Measurements from ENCODE around the gene SCTR. TPM values are rescaled to one million over a fixed set of nuclear protein-coding genes. Genes with fewer than 3 reads are reported as not detected.

Gene SCTR
- total RNA-seq, 4 donors from 2014 or later: not detected

DNA sequence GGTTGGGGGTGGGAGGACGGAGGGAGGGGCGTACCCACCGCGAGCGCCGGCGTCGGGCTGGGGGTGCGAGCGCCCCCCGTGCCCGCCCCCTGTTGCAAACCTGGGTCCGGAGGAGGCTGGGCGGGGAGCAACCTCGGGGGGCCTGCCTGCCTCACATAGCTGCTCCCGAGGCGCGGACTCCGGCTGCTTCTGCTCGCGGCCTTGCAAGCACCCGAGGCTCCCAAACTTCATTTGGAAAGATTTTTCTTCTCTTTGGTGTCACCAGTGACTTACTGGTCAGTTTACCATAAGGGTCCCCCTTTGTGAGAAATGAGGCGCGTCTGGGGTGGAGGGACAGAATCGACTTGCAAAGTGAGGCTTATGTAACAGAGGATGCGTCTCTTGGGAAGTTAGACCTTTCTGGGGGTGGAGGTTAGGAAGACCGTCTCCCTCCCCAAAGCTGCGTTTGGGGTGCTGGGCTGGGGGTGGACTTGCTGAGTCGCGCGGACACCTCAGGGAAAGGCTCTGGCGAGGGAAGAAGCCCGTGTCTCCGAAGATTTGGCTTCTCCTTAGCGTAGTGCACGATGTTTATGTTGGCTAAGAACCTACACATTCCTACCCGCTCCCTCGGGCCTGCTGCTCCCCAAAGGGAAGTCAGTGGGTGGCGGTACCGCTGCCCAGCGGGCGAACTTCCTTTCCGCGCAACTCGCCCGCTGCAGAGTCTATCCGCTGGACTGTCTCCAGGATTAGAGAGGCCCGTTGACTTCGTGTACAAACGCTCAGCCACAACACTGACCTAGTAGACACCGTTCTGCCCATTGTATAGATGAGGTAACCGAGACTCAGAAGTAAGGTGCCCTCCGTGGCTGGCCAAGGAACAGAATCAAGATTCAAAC lies 92.1 kb downstream of the SCTR start:
- 0 to 22% methylated on average over 7 to 8 of the region's 53 CpGs for WGBS, 2 donors
- TF ChIP-seq, protein P1, sequence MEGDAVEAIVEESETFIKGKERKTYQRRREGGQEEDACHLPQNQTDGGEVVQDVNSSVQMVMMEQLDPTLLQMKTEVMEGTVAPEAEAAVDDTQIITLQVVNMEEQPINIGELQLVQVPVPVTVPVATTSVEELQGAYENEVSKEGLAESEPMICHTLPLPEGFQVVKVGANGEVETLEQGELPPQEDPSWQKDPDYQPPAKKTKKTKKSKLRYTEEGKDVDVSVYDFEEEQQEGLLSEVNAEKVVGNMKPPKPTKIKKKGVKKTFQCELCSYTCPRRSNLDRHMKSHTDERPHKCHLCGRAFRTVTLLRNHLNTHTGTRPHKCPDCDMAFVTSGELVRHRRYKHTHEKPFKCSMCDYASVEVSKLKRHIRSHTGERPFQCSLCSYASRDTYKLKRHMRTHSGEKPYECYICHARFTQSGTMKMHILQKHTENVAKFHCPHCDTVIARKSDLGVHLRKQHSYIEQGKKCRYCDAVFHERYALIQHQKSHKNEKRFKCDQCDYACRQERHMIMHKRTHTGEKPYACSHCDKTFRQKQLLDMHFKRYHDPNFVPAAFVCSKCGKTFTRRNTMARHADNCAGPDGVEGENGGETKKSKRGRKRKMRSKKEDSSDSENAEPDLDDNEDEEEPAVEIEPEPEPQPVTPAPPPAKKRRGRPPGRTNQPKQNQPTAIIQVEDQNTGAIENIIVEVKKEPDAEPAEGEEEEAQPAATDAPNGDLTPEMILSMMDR (IDR thresholded peaks at IDR 0.05): no peak
- TF ChIP-seq POLR2A (IDR thresholded peaks at IDR 0.05): no peak
- Histone ChIP-seq H3K36me3 (no peaks in the 10 kb centered on the region), H3K27me3 (peaks cover 0 to 20% (median 0%) of the 10 kb centered on the region in 4 donors), H3K27ac (peak overlapping the region; percentile 59 to 73 (median 70)), H3K4me1 (peaks cover 21 to 78% (median 26%) of the 10 kb centered on the region in 3 donors), H3K4me3 (peak overlapping the region; percentile 46 to 82 (median 56)), H3K9me3 (no peaks in the 10 kb centered on the region)
- intact Hi-C loops (cut with DNase I): no loop called here
- no peak for DNase-seq

DNA sequence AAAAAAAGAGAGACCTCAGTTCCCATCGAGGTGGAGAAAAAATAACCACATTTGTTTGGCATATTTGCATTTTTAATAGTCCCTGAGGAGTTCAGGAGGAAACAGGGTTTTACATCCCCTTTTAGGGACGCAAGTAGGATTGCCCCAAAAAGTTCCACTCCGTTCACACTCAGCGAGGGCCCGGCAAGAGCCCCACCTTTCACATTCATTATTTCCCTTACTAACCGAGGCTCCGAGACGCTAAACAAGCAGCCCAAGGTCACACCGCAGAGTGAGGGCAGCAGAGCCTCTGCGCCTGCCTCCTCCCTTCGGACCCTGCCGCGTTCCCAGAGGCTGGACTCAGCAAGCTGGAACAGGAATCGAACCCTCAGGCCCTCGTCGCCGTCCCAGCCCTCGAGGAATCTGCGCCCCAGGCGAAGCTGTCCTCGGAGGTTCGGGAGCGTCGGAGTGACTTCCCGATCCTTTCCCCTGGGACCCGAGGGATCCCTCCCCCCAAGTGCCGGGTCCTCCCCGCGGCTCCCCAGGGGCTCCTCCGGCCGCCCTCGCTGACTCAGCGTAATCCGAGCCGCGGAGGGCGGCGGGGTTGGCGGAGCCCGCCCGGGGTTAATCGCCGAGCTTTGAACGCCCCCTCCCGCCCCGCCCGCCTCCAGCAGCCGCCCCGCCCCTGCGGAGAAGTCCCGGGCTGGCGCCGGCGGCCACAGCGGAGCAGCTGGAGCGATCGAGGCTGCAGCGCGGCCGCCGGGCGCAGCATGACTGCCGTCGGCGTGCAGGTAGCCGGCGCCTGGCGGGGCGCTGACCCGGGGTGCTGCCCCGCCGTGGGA lies 92.9 kb downstream of the SCTR start, which contains the start of gene TMEM37:
Gene TMEM37 (plus strand): TSS at position 700 of the 821 bp plus-strand sequence. CDS start 50 bp downstream, at position 750.
- Histone ChIP-seq H3K36me3 (no peaks in the 10 kb centered on the region), H3K4me1 (peaks cover 29 to 87% (median 35%) of the 10 kb centered on the region in 3 donors), H3K4me3 (peak within 1 kb of the TSS; percentile 46 to 82 (median 56)), H3K27me3 (peaks cover 0 to 20% (median 0%) of the 10 kb centered on the region in 4 donors), H3K27ac (peak within 1 kb of the TSS; percentile 59 to 73 (median 70)), H3K9me3 (no peaks in the 10 kb centered on the region)
- WGBS, 2 donors: 5 to 11% methylated on average over 11 to 17 of the region's 72 CpGs
- DNase-seq: no peak
- intact Hi-C loops (cut with DNase I): no loop called here
- TF ChIP-seq POLR2A (IDR thresholded peaks at IDR 0.05): no peak
- TF ChIP-seq, protein P1 (IDR thresholded peaks at IDR 0.05): no peak

DNA sequence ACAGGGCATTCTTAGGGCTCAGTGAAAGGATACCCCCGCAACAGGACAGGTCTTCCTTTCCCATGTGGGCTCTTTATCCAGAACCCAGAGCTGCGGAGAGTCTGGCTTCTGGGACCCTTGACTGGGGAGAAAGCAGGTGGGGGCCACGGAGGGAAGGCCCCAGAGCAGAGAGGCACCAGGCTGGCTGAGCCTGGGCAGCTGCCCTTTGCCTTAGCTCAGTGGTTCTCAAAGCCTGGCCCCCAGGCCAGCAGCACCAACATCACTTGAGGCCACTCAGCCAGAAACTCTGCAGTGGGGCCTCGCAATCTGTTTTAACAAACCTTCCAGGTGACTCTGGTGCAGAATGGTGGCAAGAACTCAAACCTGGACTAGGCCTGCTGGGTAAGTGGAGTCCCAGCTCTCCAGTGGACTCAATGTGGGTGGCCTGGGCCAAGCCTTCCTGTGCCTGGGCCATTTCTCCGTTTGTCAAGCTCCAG lies 94.2 kb downstream of the SCTR start:
- WGBS, 2 donors: 78 to 95% methylated on average over 4 to 5 of the region's 5 CpGs
- no peak for DNase-seq
- no peak overlapping the region for H3K4me3 ChIP-seq
- H3K27ac ChIP-seq: peak overlapping the region in 3 of 4 donors; percentile 17 to 55 (median 52)
- H3K4me1 ChIP-seq: peaks cover 33 to 88% (median 43%) of the 10 kb centered on the region in 3 donors
- intact Hi-C loops (cut with DNase I): no loop called here
- TF ChIP-seq, protein P1 (IDR thresholded peaks at IDR 0.05): no peak
- TF ChIP-seq POLR2A (IDR thresholded peaks at IDR 0.05): no peak
- H3K27me3 ChIP-seq: peaks cover 0 to 20% (median 0%) of the 10 kb centered on the region in 4 donors
- H3K36me3 ChIP-seq: no peaks in the 10 kb centered on the region
- H3K9me3 ChIP-seq: no peaks in the 10 kb centered on the region

DNA sequence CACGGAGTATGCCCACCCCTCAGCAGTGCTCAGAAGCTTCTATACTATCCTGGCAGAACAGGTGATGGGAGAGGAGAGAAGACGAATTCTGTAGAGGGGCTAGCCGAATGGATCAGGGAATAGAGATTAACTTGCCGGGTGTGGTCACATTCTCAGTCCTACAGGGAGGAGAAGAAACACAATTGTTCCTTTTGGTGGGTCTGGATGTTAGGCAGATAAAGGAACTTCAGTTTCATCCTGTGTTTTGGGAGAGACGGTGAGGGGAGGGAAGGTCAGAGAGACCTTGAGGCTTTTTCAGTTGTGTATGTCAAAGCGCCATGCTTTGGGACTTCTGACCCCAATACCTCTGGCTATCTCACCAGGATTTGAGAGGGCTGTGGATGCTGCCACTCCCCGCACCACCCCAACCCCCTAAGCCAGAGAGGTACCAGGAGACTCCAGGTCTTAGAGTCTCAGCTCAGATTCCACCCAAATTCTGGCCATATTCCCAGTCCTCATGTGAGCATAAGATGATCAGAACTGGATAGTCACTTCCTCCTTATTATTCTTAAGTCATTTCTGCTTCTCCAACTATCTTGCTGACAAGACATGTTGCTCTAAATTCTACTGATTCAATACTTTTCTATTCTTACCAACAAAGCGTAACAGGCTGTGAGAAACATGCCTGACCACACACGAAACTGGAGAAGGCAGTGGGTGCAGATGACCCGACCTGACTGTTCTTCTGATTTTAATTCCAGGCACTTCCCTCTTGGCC lies 94.9 kb downstream of the SCTR start:
- no peak for TF ChIP-seq POLR2A (IDR thresholded peaks at IDR 0.05)
- TF ChIP-seq, protein P1 (IDR thresholded peaks at IDR 0.05): no peak
- intact Hi-C loops (cut with DNase I): no loop called here
- Histone ChIP-seq H3K27ac (peak overlapping the region in 3 of 4 donors; percentile 17 to 55 (median 55)), H3K4me1 (peaks cover 27 to 81% (median 39%) of the 10 kb centered on the region in 3 donors), H3K36me3 (no peaks in the 10 kb centered on the region), H3K4me3 (no peak overlapping the region), H3K27me3 (peaks cover 0 to 20% (median 0%) of the 10 kb centered on the region in 4 donors), H3K9me3 (no peaks in the 10 kb centered on the region)
- 66 to 71% methylated on average over 10 of the region's 10 CpGs for WGBS, 2 donors
- no peak for DNase-seq
